HepG2 (cell line): ENCODE results near the gene DDAH1. TPM values are rescaled to one million over a fixed set of nuclear protein-coding genes. Genes with fewer than 3 reads are reported as not detected.

ENCODE experiments used
- AGO1 ChIP-seq: fragments of 200-400 bp; formaldehyde crosslinking; IDR thresholded peaks from 2 replicates; pipeline ENCODE4 v1.6.1; 2017; ENCODE audit warnings: mild to moderate bottlenecking, low read depth, low read length, moderate library complexity; ENCODE audit not compliant: poor library complexity, severe bottlenecking
- ATF1 ChIP-seq: IDR thresholded peaks from 2 replicates; pipeline ENCODE4 v1.6.1; 2016; ENCODE audit warnings: mild to moderate bottlenecking, control low read depth
- EP300 ChIP-seq, 3 experiments: sonication (generic) in 1 of 3; formaldehyde crosslinking in 1 of 3; IDR thresholded peaks; 2 replicates each; pipeline versions ENCODE4 v1.5.1 to v1.6.1; 2011 to 2020; ENCODE audit warnings: low read depth in 2 of 3, low read length in 2 of 3, borderline replicate concordance in 1 of 3, improper control_type of control experiment in 1 of 3, mild to moderate bottlenecking in 1 of 3, missing genetic modification reagents in 1 of 3, moderate library complexity in 1 of 3
- FOXO4 ChIP-seq: sonication (generic); formaldehyde crosslinking; conservative IDR thresholded peaks from 2 replicates; pipeline ENCODE4 v1.8.1; 2023; ENCODE audit warnings: missing genetic modification reagents
- IRX3 ChIP-seq: sonication (generic); formaldehyde crosslinking; IDR thresholded peaks from 2 replicates; pipeline ENCODE4 v1.8.1; 2023; ENCODE audit warnings: mild to moderate bottlenecking, low read depth, missing genetic modification reagents, borderline replicate concordance
- MAF1 ChIP-seq: sonication (generic); formaldehyde crosslinking; IDR thresholded peaks from 2 replicates; pipeline ENCODE4 v1.5.0; 2020; ENCODE audit warnings: missing genetic modification reagents, borderline replicate concordance
- NCOA2 ChIP-seq: sonication (generic); formaldehyde crosslinking; IDR thresholded peaks from 2 replicates; pipeline ENCODE4 v1.8.0; 2022; ENCODE audit warnings: inconsistent platforms
- NFE2 ChIP-seq: sonication (generic); formaldehyde crosslinking; IDR thresholded peaks from 2 replicates; pipeline ENCODE4 v1.4.0; 2020; ENCODE audit warnings: missing genetic modification reagents
- NFIB ChIP-seq: sonication (generic); formaldehyde crosslinking; IDR thresholded peaks from 2 replicates; pipeline ENCODE4 v1.9.0; 2021; ENCODE audit warnings: missing genetic modification reagents, mild to moderate bottlenecking, borderline replicate concordance
- NR2F6 ChIP-seq, 2 experiments: IDR thresholded peaks; 2 replicates each; pipeline ENCODE4 v1.6.1; 2016; ENCODE audit warnings: antibody characterized with exemption in 1 of 2, mild to moderate bottlenecking in 1 of 2
- PRMT3 ChIP-seq: sonication (generic); formaldehyde crosslinking; IDR thresholded peaks from 2 replicates; pipeline ENCODE4 v1.8.1; 2022; ENCODE audit warnings: low read depth, mild to moderate bottlenecking, moderate library complexity, missing genetic modification reagents, borderline replicate concordance
- SIN3A ChIP-seq: IDR thresholded peaks from 2 replicates; pipeline ENCODE4 v1.6.1; 2011; ENCODE audit warnings: low read depth, mild to moderate bottlenecking, control low read depth, low read length, borderline replicate concordance
- SMAD9 ChIP-seq: sonication (generic); formaldehyde crosslinking; IDR thresholded peaks from 2 replicates; pipeline ENCODE4 v1.5.1; 2020; ENCODE audit warnings: mild to moderate bottlenecking, missing genetic modification reagents
- SNAPC2 ChIP-seq: sonication (generic); formaldehyde crosslinking; IDR thresholded peaks from 2 replicates; pipeline ENCODE4 v1.8.1; 2022; ENCODE audit warnings: mild to moderate bottlenecking, missing genetic modification reagents
- SP4 ChIP-seq: sonication (generic); formaldehyde crosslinking; IDR thresholded peaks from 2 replicates; pipeline ENCODE4 v1.8.1; 2023; ENCODE audit warnings: mild to moderate bottlenecking, missing genetic modification reagents
- TAF15 ChIP-seq: fragments of 200-400 bp; formaldehyde crosslinking; IDR thresholded peaks from one replicate; pipeline ENCODE4 v1.6.1; 2018; ENCODE audit warnings: mild to moderate bottlenecking, low read depth, low read length; ENCODE audit not compliant: poor library complexity, severe bottlenecking
- ZFP36L2 ChIP-seq: sonication (generic); formaldehyde crosslinking; IDR thresholded peaks from 2 replicates; pipeline ENCODE4 v1.4.0; 2020; ENCODE audit warnings: missing genetic modification reagents
- ZFP37 ChIP-seq: sonication (generic); formaldehyde crosslinking; IDR thresholded peaks from 2 replicates; pipeline ENCODE4 v1.4.0; 2020; ENCODE audit warnings: missing genetic modification reagents, borderline replicate concordance
- ZKSCAN5 ChIP-seq: sonication (generic); formaldehyde crosslinking; IDR thresholded peaks from 2 replicates; pipeline ENCODE4 v1.5.1; 2020; ENCODE audit warnings: mild to moderate bottlenecking, missing genetic modification reagents
- ZMYM4 ChIP-seq: sonication (generic); formaldehyde crosslinking; IDR thresholded peaks from 2 replicates; pipeline ENCODE4 v1.8.1; 2023; ENCODE audit warnings: mild to moderate bottlenecking, missing genetic modification reagents
- ZNF263 ChIP-seq: sonication (generic); formaldehyde crosslinking; IDR thresholded peaks from 2 replicates; pipeline ENCODE4 v1.4.0; 2020; ENCODE audit warnings: missing genetic modification reagents
- ZNF44 ChIP-seq: sonication (generic); formaldehyde crosslinking; IDR thresholded peaks from 2 replicates; pipeline ENCODE4 v1.5.1; 2020; ENCODE audit warnings: mild to moderate bottlenecking, missing genetic modification reagents
- ZNF747 ChIP-seq: sonication (generic); formaldehyde crosslinking; IDR thresholded peaks from 2 replicates; pipeline ENCODE4 v1.8.1; 2023; ENCODE audit warnings: missing genetic modification reagents, mild to moderate bottlenecking, borderline replicate concordance
- ZSCAN22 ChIP-seq: sonication (generic); formaldehyde crosslinking; IDR thresholded peaks from 2 replicates; pipeline ENCODE4 v1.4.0; 2020; ENCODE audit warnings: mild to moderate bottlenecking, missing genetic modification reagents
- polyA plus RNA-seq, 8 experiments: library from polyadenylated mRNA; depleted of rRNA in 3 of 8; stranded (reverse) in 7 of 8; unstranded in 1 of 8; fragments of >200 nt; fragmentation: Illumina TruSeq in 4 of 8; extraction: Trizol in 4 of 8; gene quantifications; 2 replicates each; pipeline versions ENCODE4 v1.2.1 to v1.2.3, GENCODE V29; 2011 to 2016; ENCODE audit warnings: low read depth in 4 of 8, missing spikeins in 1 of 8, mixed read lengths in 1 of 8; ENCODE audit not compliant: insufficient read depth in 1 of 8
- total RNA-seq, 5 experiments: library from RNA; depleted of rRNA; stranded (reverse); fragments of >200 nt; fragmentation: Illumina TruSeq; extraction: Trizol; gene quantifications; 2 replicates each; pipeline ENCODE4 v1.2.3, GENCODE V29; 2016; ENCODE audit warnings: low read depth in 1 of 5
- TF ChIP-seq, protein P1 (sequence below): IDR thresholded peaks from 2 replicates; pipeline ENCODE4 v1.6.1; 2016
- TF ChIP-seq, protein P2 (sequence below): conservative IDR thresholded peaks from 2 replicates; pipeline ENCODE4 v1.6.1; 2018; ENCODE audit warnings: missing genetic modification reagents
- TF ChIP-seq, protein P3 (sequence below): sonication (generic); formaldehyde crosslinking; IDR thresholded peaks from 2 replicates; pipeline ENCODE4 v1.4.0; 2020; ENCODE audit warnings: low read depth, mild to moderate bottlenecking, missing genetic modification reagents

Gene DDAH1
- total and polyA plus RNA-seq, 2 of the 13 experiments (the other 11 are each of a cell fraction or from before 2014, with no cell fraction given), result 39.7 to 64.4 TPM

- no peak for TF ChIP-seq FOXO4 (CRISPR knock-in tag)
- TF ChIP-seq, protein P1, sequence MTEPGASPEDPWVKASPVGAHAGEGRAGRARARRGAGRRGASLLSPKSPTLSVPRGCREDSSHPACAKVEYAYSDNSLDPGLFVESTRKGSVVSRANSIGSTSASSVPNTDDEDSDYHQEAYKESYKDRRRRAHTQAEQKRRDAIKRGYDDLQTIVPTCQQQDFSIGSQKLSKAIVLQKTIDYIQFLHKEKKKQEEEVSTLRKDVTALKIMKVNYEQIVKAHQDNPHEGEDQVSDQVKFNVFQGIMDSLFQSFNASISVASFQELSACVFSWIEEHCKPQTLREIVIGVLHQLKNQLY, result no peak
- peak; percentile 39; the same call in 1 of the 2 replicates for TF ChIP-seq SNAPC2 (CRISPR knock-in tag)
- TF ChIP-seq NCOA2 (CRISPR knock-in tag), result no peak
- TF ChIP-seq MAF1 (CRISPR knock-in tag), result no peak
- TF ChIP-seq PRMT3, result no peak
- TF ChIP-seq ZNF263 (CRISPR knock-in tag), result no peak
- peak; percentile 53 for TF ChIP-seq SP4
- no peak for TF ChIP-seq ZSCAN22 (CRISPR knock-in tag)
- no peak for TF ChIP-seq EP300 (IDR thresholded peaks at IDR 0.05; ENCODE audit: low read depth in 2 of 2, low read length in 2 of 2)
- no peak for TF ChIP-seq EP300 (CRISPR knock-in tag; IDR thresholded peaks at IDR 0.05; ENCODE audit: borderline replicate concordance)
- no peak for TF ChIP-seq ZFP37 (CRISPR knock-in tag)
- TF ChIP-seq NFE2 (CRISPR knock-in tag), result no peak
- no peak for TF ChIP-seq NR2F6 (IDR thresholded peaks at IDR 0.05)
- TF ChIP-seq NR2F6 (CRISPR knock-in tag; IDR thresholded peaks at IDR 0.05), result no peak
- no peak for TF ChIP-seq IRX3 (CRISPR knock-in tag)
- TF ChIP-seq AGO1, result peak; percentile 3
- no peak for TF ChIP-seq SMAD9 (CRISPR knock-in tag)
- no peak for TF ChIP-seq SIN3A
- no peak for TF ChIP-seq TAF15
- TF ChIP-seq ZNF44 (CRISPR knock-in tag), result no peak
- TF ChIP-seq ZFP36L2 (CRISPR knock-in tag), result no peak
- no peak for TF ChIP-seq ATF1 (CRISPR knock-in tag)
- TF ChIP-seq ZKSCAN5, result no peak
- no peak for TF ChIP-seq ZNF747 (CRISPR knock-in tag)
- TF ChIP-seq, protein P2, sequence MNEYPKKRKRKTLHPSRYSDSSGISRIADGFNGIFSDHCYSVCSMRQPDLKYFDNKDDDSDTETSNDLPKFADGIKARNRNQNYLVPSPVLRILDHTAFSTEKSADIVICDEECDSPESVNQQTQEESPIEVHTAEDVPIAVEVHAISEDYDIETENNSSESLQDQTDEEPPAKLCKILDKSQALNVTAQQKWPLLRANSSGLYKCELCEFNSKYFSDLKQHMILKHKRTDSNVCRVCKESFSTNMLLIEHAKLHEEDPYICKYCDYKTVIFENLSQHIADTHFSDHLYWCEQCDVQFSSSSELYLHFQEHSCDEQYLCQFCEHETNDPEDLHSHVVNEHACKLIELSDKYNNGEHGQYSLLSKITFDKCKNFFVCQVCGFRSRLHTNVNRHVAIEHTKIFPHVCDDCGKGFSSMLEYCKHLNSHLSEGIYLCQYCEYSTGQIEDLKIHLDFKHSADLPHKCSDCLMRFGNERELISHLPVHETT (CRISPR knock-in tag), result no peak
- TF ChIP-seq, protein P3, sequence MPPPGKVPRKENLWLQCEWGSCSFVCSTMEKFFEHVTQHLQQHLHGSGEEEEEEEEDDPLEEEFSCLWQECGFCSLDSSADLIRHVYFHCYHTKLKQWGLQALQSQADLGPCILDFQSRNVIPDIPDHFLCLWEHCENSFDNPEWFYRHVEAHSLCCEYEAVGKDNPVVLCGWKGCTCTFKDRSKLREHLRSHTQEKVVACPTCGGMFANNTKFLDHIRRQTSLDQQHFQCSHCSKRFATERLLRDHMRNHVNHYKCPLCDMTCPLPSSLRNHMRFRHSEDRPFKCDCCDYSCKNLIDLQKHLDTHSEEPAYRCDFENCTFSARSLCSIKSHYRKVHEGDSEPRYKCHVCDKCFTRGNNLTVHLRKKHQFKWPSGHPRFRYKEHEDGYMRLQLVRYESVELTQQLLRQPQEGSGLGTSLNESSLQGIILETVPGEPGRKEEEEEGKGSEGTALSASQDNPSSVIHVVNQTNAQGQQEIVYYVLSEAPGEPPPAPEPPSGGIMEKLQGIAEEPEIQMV (CRISPR knock-in tag), result no peak
- no peak for TF ChIP-seq NFIB (CRISPR knock-in tag)
- 0 out of 2 replicates have a peak, but pooled peaks have one; percentile 30 for TF ChIP-seq ZMYM4 (CRISPR knock-in tag)
These were observed at the start of gene DDAH1 (continued) for GRCh38 chr1:85465099-85465785.
